ENCODE measurements around the gene CCDC106. TPM values are rescaled to one million over a fixed set of nuclear protein-coding genes. Genes with fewer than 3 reads are reported as not detected.
A peak's percentile ranks its signal among the peaks of the same experiment; 100 is the strongest.

The CCDC106 gene
- total RNA-seq, 1 experiment from 2014 or later, result 47.8 TPM

DNA sequence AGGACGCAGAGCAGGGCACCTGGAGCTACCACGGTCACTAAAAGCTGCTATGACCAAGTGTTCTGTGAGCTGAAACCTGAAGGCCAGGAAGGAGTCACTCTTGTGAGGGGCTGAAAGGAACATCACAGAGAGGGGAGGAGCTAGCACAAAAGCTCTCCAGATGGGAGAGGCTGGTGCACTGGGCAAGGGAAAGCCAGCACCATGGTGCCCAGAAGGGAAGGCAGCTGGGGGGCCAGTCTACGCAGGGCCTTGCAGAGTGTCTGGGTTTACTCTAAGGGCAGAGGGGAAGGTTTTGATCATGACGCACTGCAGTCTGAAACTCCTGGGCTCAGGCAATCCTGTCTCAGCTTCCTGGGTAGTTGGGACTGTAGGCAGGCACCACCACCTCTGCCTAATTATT lies 11.3 kb upstream of the CCDC106 start:
- Histone ChIP-seq H3K4me1 (ENCODE audit: control insufficient read depth, insufficient read depth, low read length) (peaks cover 22% of the 10 kb centered on the region), H3K9me3 (ENCODE audit: control insufficient read depth, insufficient read depth, low read depth, low read length) (no peaks in the 10 kb centered on the region), H3K36me3 (ENCODE audit: control insufficient read depth, insufficient read depth, low read length) (peaks cover 3% of the 10 kb centered on the region; the same call in 1 of the 2 replicates), H3K27ac (ENCODE audit: low read length) (peak overlapping the region; percentile 95), H3K4me3 (ENCODE audit: low read depth in 2 of 2, low read length in 2 of 2) (no peak overlapping the region), H3K27me3 (ENCODE audit: control insufficient read depth, insufficient read depth, low read length) (no peaks in the 10 kb centered on the region)
- CTCF ChIA-PET, result no interaction called here
- BruUV-seq (replicated peaks), result TSS peak; percentile 82
- POLR2A ChIA-PET, result interaction anchor here (0.6 kb wide), 1 partner anchor 90 kb away, joined by 4 read pairs; no protein-coding TSS in a partner anchor
- intact Hi-C loops (cut with micrococcal nuclease; ENCODE audit: unreplicated experiment) (no loop called here), in situ Hi-C loops (cut with HindIII; ENCODE audit: low pct_unique_long_range_greater_than_20kb, low sequenced_read_pairs) (no loop called here)
- no peak for ATAC-seq
- DNase-seq (ENCODE audit: low read depth, low spot score), result no peak
- TF ChIP-seq TCF7L2 (IDR thresholded peaks at IDR 0.05; ENCODE audit: low read depth, low read length) (no peak), SIN3A (IDR thresholded peaks at IDR 0.05; ENCODE audit: borderline replicate concordance, insufficient read depth, low read depth, low read length) (no peak), POLR2AphosphoS5 (IDR thresholded peaks at IDR 0.05; ENCODE audit: low read depth, low read length) (no peak; the same call in 1 of the 2 replicates), CTCF (IDR thresholded peaks at IDR 0.05) (no peak)
- TF ChIP-seq, protein P1, sequence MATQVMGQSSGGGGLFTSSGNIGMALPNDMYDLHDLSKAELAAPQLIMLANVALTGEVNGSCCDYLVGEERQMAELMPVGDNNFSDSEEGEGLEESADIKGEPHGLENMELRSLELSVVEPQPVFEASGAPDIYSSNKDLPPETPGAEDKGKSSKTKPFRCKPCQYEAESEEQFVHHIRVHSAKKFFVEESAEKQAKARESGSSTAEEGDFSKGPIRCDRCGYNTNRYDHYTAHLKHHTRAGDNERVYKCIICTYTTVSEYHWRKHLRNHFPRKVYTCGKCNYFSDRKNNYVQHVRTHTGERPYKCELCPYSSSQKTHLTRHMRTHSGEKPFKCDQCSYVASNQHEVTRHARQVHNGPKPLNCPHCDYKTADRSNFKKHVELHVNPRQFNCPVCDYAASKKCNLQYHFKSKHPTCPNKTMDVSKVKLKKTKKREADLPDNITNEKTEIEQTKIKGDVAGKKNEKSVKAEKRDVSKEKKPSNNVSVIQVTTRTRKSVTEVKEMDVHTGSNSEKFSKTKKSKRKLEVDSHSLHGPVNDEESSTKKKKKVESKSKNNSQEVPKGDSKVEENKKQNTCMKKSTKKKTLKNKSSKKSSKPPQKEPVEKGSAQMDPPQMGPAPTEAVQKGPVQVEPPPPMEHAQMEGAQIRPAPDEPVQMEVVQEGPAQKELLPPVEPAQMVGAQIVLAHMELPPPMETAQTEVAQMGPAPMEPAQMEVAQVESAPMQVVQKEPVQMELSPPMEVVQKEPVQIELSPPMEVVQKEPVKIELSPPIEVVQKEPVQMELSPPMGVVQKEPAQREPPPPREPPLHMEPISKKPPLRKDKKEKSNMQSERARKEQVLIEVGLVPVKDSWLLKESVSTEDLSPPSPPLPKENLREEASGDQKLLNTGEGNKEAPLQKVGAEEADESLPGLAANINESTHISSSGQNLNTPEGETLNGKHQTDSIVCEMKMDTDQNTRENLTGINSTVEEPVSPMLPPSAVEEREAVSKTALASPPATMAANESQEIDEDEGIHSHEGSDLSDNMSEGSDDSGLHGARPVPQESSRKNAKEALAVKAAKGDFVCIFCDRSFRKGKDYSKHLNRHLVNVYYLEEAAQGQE (IDR thresholded peaks at IDR 0.05; ENCODE audit: insufficient read depth in 1 of 2, low read depth in 2 of 2, low read length in 1 of 2), result no peak

GRCh38 chr19:55637534-55637933 lies 10.5 kb upstream of the CCDC106 start:
- CTCF ChIA-PET, result interaction anchor here (0.5 to 0.8 kb wide), 3 partner anchors 16 to 311 kb away, joined by 3 to 4 read pairs (median 4); no protein-coding TSS in a partner anchor
- H3K4me1 ChIP-seq (ENCODE audit: control insufficient read depth, insufficient read depth, low read length), result peaks cover 20% of the 10 kb centered on the region
- no TSS peak for BruUV-seq (replicated peaks)
- no peaks in the 10 kb centered on the region for H3K9me3 ChIP-seq (ENCODE audit: control insufficient read depth, insufficient read depth, low read depth, low read length)
- no peaks in the 10 kb centered on the region for H3K27me3 ChIP-seq (ENCODE audit: control insufficient read depth, insufficient read depth, low read length)
- TF ChIP-seq TCF7L2 (IDR thresholded peaks at IDR 0.05; ENCODE audit: low read depth, low read length) (no peak), CTCF (IDR thresholded peaks at IDR 0.05) (no peak), SIN3A (IDR thresholded peaks at IDR 0.05; ENCODE audit: borderline replicate concordance, insufficient read depth, low read depth, low read length) (no peak), POLR2AphosphoS5 (IDR thresholded peaks at IDR 0.05; ENCODE audit: low read depth, low read length) (no peak)
- TF ChIP-seq, protein P1 (IDR thresholded peaks at IDR 0.05; ENCODE audit: insufficient read depth in 1 of 2, low read depth in 2 of 2, low read length in 1 of 2), result no peak
- intact Hi-C loops (cut with micrococcal nuclease; ENCODE audit: unreplicated experiment) (no loop called here), in situ Hi-C loops (cut with HindIII; ENCODE audit: low pct_unique_long_range_greater_than_20kb, low sequenced_read_pairs) (no loop called here)
- no peak overlapping the region for H3K27ac ChIP-seq (ENCODE audit: low read length)
- POLR2A ChIA-PET, result interaction anchor here (0.6 kb wide), 1 partner anchor 54 kb away, joined by 9 read pairs; no protein-coding TSS in a partner anchor
- peaks cover 3% of the 10 kb centered on the region; the same call in 1 of the 2 replicates for H3K36me3 ChIP-seq (ENCODE audit: control insufficient read depth, insufficient read depth, low read length)
- ATAC-seq (no peak), DNase-seq (ENCODE audit: low read depth, low spot score) (no peak)
- no peak overlapping the region for H3K4me3 ChIP-seq (ENCODE audit: low read depth in 2 of 2, low read length in 2 of 2)
